HCT116 (cell line): ENCODE data around the gene CYB5D1. TPM values are rescaled to one million over a fixed set of nuclear protein-coding genes. Genes with fewer than 3 reads are reported as not detected.

ENCODE experiments used
- ATAC-seq: fragments of 200-7000 bp; cut with Tn5 transposase; 2 replicates; pipeline ENCODE4 v1.9.1; 2020; ENCODE audit warnings: mild to moderate bottlenecking, moderate library complexity
- BruUV-seq: library from RNA; stranded (reverse); fragments of 400-500 nt; replicated peaks from 2 replicates; lab custom pipeline; 2021; lab: Mats Ljungman, UMichigan
- CTCF ChIA-PET: fragments of 300-600 bp; sonication (Branson Sonifier 250); formaldehyde crosslinking; loops from one replicate; lab custom pipeline; 2021; ENCODE audit warnings: antibody characterized with exemption; lab: Charles Lee
- POLR2A ChIA-PET: fragments of 300-600, 350-600 bp; sonication (Branson Sonifier 250); formaldehyde crosslinking; loops from one replicate; lab custom pipeline; 2021; ENCODE audit warnings: antibody characterized with exemption; lab: Charles Lee
- RAD21 ChIA-PET, 2 experiments: fragments of 300-600 bp; sonication (Branson Sonifier 250); formaldehyde crosslinking; loops; one replicate each; lab custom pipeline; 2023; ENCODE audit warnings: low total read pairs in 2 of 2; ENCODE audit not compliant: uncharacterized antibody in 2 of 2, unreplicated experiment in 2 of 2, low non-redundant PET in 1 of 2; lab: Charles Lee
- DNase-seq: peaks from one replicate; pipeline ENCODE4 v3.0.0-alpha.2; 2010; ENCODE audit warnings: low read depth, low spot score
- H2AFZ ChIP-seq: fragments of 200-600 bp; shearing (Covaris generic), sonication (generic); 2 replicates; pipeline ENCODE4 v1.6.1; 2017; ENCODE audit warnings: low read depth, mixed run types, mixed read lengths, antibody characterized with exemption, low read length; ENCODE audit not compliant: poor library complexity, severe bottlenecking
- H3K27ac ChIP-seq: 2 replicates; pipeline ENCODE4 v1.5.1; 2012; ENCODE audit warnings: low read depth, low read length
- H3K27me3 ChIP-seq: fragments of 200-600 bp; sonication (generic); 2 replicates; pipeline ENCODE4 v1.6.1; 2016; ENCODE audit warnings: mixed run types, low read length, mixed read lengths; ENCODE audit not compliant: insufficient read depth
- H3K36me3 ChIP-seq, 2 experiments: fragments of 200-500 bp in 1 of 2; fragments of 200-600 bp in 1 of 2; sonication (Bioruptor generic) in 1 of 2; sonication (generic) in 1 of 2; 2 replicates each; pipeline versions ENCODE4 v1.5.1 to v1.6.1; 2014 to 2016; ENCODE audit warnings: low read length in 2 of 2, inconsistent platforms in 1 of 2, mixed read lengths in 1 of 2, mixed run types in 1 of 2; ENCODE audit not compliant: insufficient read depth in 2 of 2, control insufficient read depth in 1 of 2
- H3K4me1 ChIP-seq, 2 experiments: fragments of 200-600 bp in 1 of 2; sonication (generic) in 1 of 2; 2 replicates each; pipeline versions ENCODE4 v1.5.1 to v1.6.1; 2012 to 2017; ENCODE audit warnings: low read length in 2 of 2, inconsistent platforms in 1 of 2, mild to moderate bottlenecking in 1 of 2, mixed read lengths in 1 of 2, mixed run types in 1 of 2, moderate library complexity in 1 of 2; ENCODE audit not compliant: insufficient read depth in 2 of 2, control insufficient read depth in 1 of 2
- H3K4me2 ChIP-seq: fragments of 200-600 bp; sonication (generic); 2 replicates; pipeline ENCODE4 v1.6.1; 2017; ENCODE audit warnings: mixed run types, low read length, mixed read lengths
- H3K4me3 ChIP-seq, 2 experiments: fragments of 200-600 bp in 1 of 2; sonication (generic) in 1 of 2; replicated peaks in 1 of 2; 2 replicates each; pipeline ENCODE4 v1.5.1; 2011 to 2016; ENCODE audit warnings: low read length in 2 of 2, control low read depth in 1 of 2, low read depth in 1 of 2, mild to moderate bottlenecking in 1 of 2, mixed read lengths in 1 of 2, mixed run types in 1 of 2
- H3K79me2 ChIP-seq: fragments of 200-600 bp; sonication (generic); 2 replicates; pipeline ENCODE4 v1.6.1; 2017; ENCODE audit warnings: mild to moderate bottlenecking, mixed run types, low read length, moderate library complexity, mixed read lengths; ENCODE audit not compliant: insufficient read depth
- H3K9ac ChIP-seq: fragments of 200-600 bp; sonication (generic); 2 replicates; pipeline ENCODE4 v1.6.1; 2016; ENCODE audit warnings: low read length, mixed read lengths
- H3K9me2 ChIP-seq: fragments of 200-600 bp; sonication (generic), shearing (Covaris generic); 2 replicates; pipeline ENCODE4 v1.6.1; 2017; ENCODE audit warnings: mixed run types, mild to moderate bottlenecking, moderate library complexity; ENCODE audit not compliant: insufficient read depth
- H3K9me3 ChIP-seq, 2 experiments: fragments of 200-500 bp in 1 of 2; fragments of 200-600 bp in 1 of 2; sonication (Bioruptor generic) in 1 of 2; sonication (generic) in 1 of 2; 2 replicates each; pipeline ENCODE4 v1.6.1; 2014 to 2017; ENCODE audit warnings: low read length in 2 of 2, mixed read lengths in 2 of 2, inconsistent platforms in 1 of 2, low read depth in 1 of 2, mild to moderate bottlenecking in 1 of 2, mixed run types in 1 of 2, moderate library complexity in 1 of 2; ENCODE audit not compliant: control insufficient read depth in 1 of 2, insufficient read depth in 1 of 2
- H4K20me1 ChIP-seq: fragments of 200-600 bp; sonication (generic), shearing (Covaris generic); 2 replicates; pipeline ENCODE4 v1.6.1; 2017; ENCODE audit warnings: mixed run types, mild to moderate bottlenecking, moderate library complexity; ENCODE audit not compliant: insufficient read depth
- CBX3 ChIP-seq: IDR thresholded peaks from 2 replicates; pipeline ENCODE4 v1.6.1; 2012; ENCODE audit warnings: low read depth
- CEBPB ChIP-seq: IDR thresholded peaks from 2 replicates; pipeline ENCODE4 v1.6.1; 2012; ENCODE audit warnings: low read depth
- EGR1 ChIP-seq: IDR thresholded peaks from 2 replicates; pipeline ENCODE4 v1.6.1; 2012; ENCODE audit warnings: low read depth
- ELF1 ChIP-seq: IDR thresholded peaks from 2 replicates; pipeline ENCODE4 v1.6.1; 2012; ENCODE audit warnings: low read depth, borderline replicate concordance
- EZH2 ChIP-seq: fragments of 200-600 bp; sonication (generic); IDR thresholded peaks from 2 replicates; pipeline ENCODE4 v1.6.1; 2017; ENCODE audit warnings: antibody characterized with exemption, mixed run types
- EZH2phosphoT487 ChIP-seq: fragments of 200-600 bp; IDR thresholded peaks from 2 replicates; pipeline ENCODE4 v1.6.1; 2018; ENCODE audit warnings: antibody characterized with exemption, borderline replicate concordance
- JUND ChIP-seq: IDR thresholded peaks from 2 replicates; pipeline ENCODE4 v1.6.1; 2012
- POLR2AphosphoS5 ChIP-seq: IDR thresholded peaks from 2 replicates; pipeline ENCODE4 v1.6.1; 2011; ENCODE audit warnings: mild to moderate bottlenecking, low read depth, low read length, moderate library complexity
- RAD21 ChIP-seq: IDR thresholded peaks from 2 replicates; pipeline ENCODE4 v1.6.1; 2012; ENCODE audit warnings: low read depth, mild to moderate bottlenecking
- YY1 ChIP-seq: IDR thresholded peaks from 2 replicates; pipeline ENCODE4 v1.6.1; 2011; ENCODE audit warnings: low read length, low read depth, moderate library complexity, mild to moderate bottlenecking; ENCODE audit not compliant: insufficient replicate concordance; ENCODE audit errors: extremely low read depth
- ZNF274 ChIP-seq: fragments of 200-500 bp; sonication (Bioruptor generic); IDR thresholded peaks from 2 replicates; pipeline ENCODE4 v1.6.1; 2014; ENCODE audit warnings: mild to moderate bottlenecking, low read depth, low read length, inconsistent platforms
- intact Hi-C: fragments of 100-400 bp; cut with micrococcal nuclease; formaldehyde crosslinking; loops from 2 replicates; pipeline ENCODE4 v1.10.0; 2022
- total RNA-seq: library from RNA; stranded (reverse); gene quantifications from one replicate; pipeline ENCODE4 v1.2.1, GENCODE V29; 2021; ENCODE audit not compliant: unreplicated experiment
- TF ChIP-seq, protein P1 (sequence below): IDR thresholded peaks from 2 replicates; pipeline ENCODE4 v1.6.1; 2012
- TF ChIP-seq, protein P2 (sequence below): IDR thresholded peaks from 2 replicates; pipeline ENCODE4 v1.6.1; 2012
- TF ChIP-seq, protein P3 (sequence below): IDR thresholded peaks from 2 replicates; pipeline ENCODE4 v1.6.1; 2012; ENCODE audit warnings: low read depth
- TF ChIP-seq, protein P4 (sequence below): IDR thresholded peaks from 2 replicates; pipeline ENCODE4 v1.6.1; 2011; ENCODE audit warnings: mild to moderate bottlenecking, low read length, moderate library complexity; ENCODE audit not compliant: insufficient replicate concordance; ENCODE audit errors: extremely low read depth

The CYB5D1 gene
- total RNA-seq, 1 experiment from 2014 or later: 21.5 TPM

DNA sequence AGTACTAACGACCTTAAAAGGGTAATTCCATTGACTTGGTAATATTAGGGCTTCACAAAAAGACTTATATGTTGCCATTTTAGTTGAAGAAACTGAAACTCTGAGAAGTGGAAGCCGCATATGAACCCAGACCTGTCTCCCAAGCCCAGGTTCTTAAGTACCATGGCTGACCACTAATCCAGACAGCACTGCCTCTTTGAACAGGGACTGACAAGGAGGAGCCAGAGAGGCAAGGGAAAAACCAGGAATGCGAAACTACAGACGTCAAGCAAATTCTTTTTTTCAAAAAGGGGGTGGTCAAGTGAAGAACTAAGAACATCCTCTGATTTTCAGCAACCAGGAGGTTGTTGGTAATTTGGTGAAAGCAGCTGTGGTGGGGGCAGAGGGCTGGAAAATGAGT, 15.2 kb downstream of the CYB5D1 start:
- Histone ChIP-seq H3K4me1 (no peaks in the 10 kb centered on the region), H3K4me2 (no peak overlapping the region), H3K4me3 (no peak overlapping the region), H3K79me2 (no peaks in the 10 kb centered on the region), H2AFZ (no peak overlapping the region), H3K9me2 (no peaks in the 10 kb centered on the region), H3K36me3 (no peaks in the 10 kb centered on the region), H3K27me3 (no peaks in the 10 kb centered on the region), H3K27ac (no peak overlapping the region), H3K9ac (no peak overlapping the region), H3K9me3 (no peaks in the 10 kb centered on the region), H4K20me1 (no peaks in the 10 kb centered on the region)
- ChIA-PET CTCF (no interaction called here), RAD21 (no interaction called here), POLR2A (no interaction called here)
- ATAC-seq (no peak), DNase-seq (no peak)
- intact Hi-C loops: no loop called here
- no TSS peak for BruUV-seq
- TF ChIP-seq CBX3 (no peak), CEBPB (no peak), POLR2AphosphoS5 (no peak), YY1 (no peak), ZNF274 (no peak), JUND (no peak), ELF1 (no peak), EZH2phosphoT487 (no peak), EZH2 (no peak), RAD21 (no peak), EGR1 (no peak)
- TF ChIP-seq, protein P1, sequence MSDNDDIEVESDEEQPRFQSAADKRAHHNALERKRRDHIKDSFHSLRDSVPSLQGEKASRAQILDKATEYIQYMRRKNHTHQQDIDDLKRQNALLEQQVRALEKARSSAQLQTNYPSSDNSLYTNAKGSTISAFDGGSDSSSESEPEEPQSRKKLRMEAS: no peak
- TF ChIP-seq, protein P2, sequence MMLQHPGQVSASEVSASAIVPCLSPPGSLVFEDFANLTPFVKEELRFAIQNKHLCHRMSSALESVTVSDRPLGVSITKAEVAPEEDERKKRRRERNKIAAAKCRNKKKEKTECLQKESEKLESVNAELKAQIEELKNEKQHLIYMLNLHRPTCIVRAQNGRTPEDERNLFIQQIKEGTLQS: no peak
- TF ChIP-seq, protein P3, sequence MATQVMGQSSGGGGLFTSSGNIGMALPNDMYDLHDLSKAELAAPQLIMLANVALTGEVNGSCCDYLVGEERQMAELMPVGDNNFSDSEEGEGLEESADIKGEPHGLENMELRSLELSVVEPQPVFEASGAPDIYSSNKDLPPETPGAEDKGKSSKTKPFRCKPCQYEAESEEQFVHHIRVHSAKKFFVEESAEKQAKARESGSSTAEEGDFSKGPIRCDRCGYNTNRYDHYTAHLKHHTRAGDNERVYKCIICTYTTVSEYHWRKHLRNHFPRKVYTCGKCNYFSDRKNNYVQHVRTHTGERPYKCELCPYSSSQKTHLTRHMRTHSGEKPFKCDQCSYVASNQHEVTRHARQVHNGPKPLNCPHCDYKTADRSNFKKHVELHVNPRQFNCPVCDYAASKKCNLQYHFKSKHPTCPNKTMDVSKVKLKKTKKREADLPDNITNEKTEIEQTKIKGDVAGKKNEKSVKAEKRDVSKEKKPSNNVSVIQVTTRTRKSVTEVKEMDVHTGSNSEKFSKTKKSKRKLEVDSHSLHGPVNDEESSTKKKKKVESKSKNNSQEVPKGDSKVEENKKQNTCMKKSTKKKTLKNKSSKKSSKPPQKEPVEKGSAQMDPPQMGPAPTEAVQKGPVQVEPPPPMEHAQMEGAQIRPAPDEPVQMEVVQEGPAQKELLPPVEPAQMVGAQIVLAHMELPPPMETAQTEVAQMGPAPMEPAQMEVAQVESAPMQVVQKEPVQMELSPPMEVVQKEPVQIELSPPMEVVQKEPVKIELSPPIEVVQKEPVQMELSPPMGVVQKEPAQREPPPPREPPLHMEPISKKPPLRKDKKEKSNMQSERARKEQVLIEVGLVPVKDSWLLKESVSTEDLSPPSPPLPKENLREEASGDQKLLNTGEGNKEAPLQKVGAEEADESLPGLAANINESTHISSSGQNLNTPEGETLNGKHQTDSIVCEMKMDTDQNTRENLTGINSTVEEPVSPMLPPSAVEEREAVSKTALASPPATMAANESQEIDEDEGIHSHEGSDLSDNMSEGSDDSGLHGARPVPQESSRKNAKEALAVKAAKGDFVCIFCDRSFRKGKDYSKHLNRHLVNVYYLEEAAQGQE: no peak
- TF ChIP-seq, protein P4, sequence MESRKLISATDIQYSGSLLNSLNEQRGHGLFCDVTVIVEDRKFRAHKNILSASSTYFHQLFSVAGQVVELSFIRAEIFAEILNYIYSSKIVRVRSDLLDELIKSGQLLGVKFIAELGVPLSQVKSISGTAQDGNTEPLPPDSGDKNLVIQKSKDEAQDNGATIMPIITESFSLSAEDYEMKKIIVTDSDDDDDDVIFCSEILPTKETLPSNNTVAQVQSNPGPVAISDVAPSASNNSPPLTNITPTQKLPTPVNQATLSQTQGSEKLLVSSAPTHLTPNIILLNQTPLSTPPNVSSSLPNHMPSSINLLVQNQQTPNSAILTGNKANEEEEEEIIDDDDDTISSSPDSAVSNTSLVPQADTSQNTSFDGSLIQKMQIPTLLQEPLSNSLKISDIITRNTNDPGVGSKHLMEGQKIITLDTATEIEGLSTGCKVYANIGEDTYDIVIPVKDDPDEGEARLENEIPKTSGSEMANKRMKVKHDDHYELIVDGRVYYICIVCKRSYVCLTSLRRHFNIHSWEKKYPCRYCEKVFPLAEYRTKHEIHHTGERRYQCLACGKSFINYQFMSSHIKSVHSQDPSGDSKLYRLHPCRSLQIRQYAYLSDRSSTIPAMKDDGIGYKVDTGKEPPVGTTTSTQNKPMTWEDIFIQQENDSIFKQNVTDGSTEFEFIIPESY: no peak
